IMR-90 (cell line): Measurements from ENCODE around the gene THRB. TPM values are rescaled to one million over a fixed set of nuclear protein-coding genes. Genes with fewer than 3 reads are reported as not detected.

Experiments
- ATAC-seq: fragments of 200-7000 bp; cut with Tn5 transposase; 2 replicates; pipeline ENCODE4 v1.9.1; 2020; ENCODE audit warnings: low read depth, mild to moderate bottlenecking, moderate library complexity
- BruUV-seq: library from RNA; stranded (reverse); fragments of 400-500 nt; replicated peaks from 2 replicates; lab custom pipeline; 2021; lab: Mats Ljungman, UMichigan
- CTCF ChIA-PET: fragments of 300-600 bp; formaldehyde crosslinking; extraction: SDS; loops from one replicate; lab custom pipeline; 2021; ENCODE audit warnings: antibody characterized with exemption; lab: Yijun Ruan, JAX
- POLR2A ChIA-PET: fragments of 300-600 bp; sonication (Branson Sonifier 250); formaldehyde crosslinking; loops from one replicate; lab custom pipeline; 2022; ENCODE audit warnings: antibody characterized with exemption; ENCODE audit not compliant: unreplicated experiment; lab: Charles Lee
- DNase-seq: peaks from one replicate; pipeline ENCODE4 v3.0.0; 2013
- H2AFZ ChIP-seq: replicated peaks from 2 replicates; pipeline ENCODE3; 2013; ENCODE audit warnings: low read length, mild to moderate bottlenecking; ENCODE audit not compliant: poor library complexity
- H2AK5ac ChIP-seq: 2 replicates; pipeline ENCODE4 v1.6.1; 2013; ENCODE audit warnings: low read depth, low read length, inconsistent platforms
- H2AK9ac ChIP-seq: replicated peaks from 2 replicates; pipeline ENCODE3; 2013; ENCODE audit warnings: mild to moderate bottlenecking, low read depth, low read length, moderate library complexity; ENCODE audit not compliant: poor library complexity
- H2BK120ac ChIP-seq: 2 replicates; pipeline ENCODE4 v1.6.1; 2013; ENCODE audit warnings: low read depth, low read length, inconsistent platforms
- H2BK15ac ChIP-seq: 3 replicates; pipeline ENCODE4 v1.6.1; 2013; ENCODE audit warnings: low read depth, low read length, inconsistent platforms
- H2BK20ac ChIP-seq: 2 replicates; pipeline ENCODE4 v1.6.1; 2013; ENCODE audit warnings: low read depth, mild to moderate bottlenecking, inconsistent platforms, low read length, moderate library complexity
- H2BK5ac ChIP-seq: 2 replicates; pipeline ENCODE4 v1.6.1; 2013; ENCODE audit warnings: mild to moderate bottlenecking, low read depth, low read length, inconsistent platforms; ENCODE audit not compliant: poor library complexity, severe bottlenecking
- H3K14ac ChIP-seq: replicated peaks from 2 replicates; pipeline ENCODE4 v1.6.1; 2013; ENCODE audit warnings: low read depth, low read length, inconsistent platforms
- H3K18ac ChIP-seq: 2 replicates; pipeline ENCODE4 v1.6.1; 2013; ENCODE audit warnings: low read depth, low read length, control low read depth
- H3K23ac ChIP-seq: 2 replicates; pipeline ENCODE4 v1.6.1; 2013; ENCODE audit warnings: low read depth, low read length, inconsistent platforms
- H3K27ac ChIP-seq: 2 replicates; pipeline ENCODE4 v1.5.1; 2013; ENCODE audit warnings: mild to moderate bottlenecking, control low read depth, low read length; ENCODE audit not compliant: insufficient read depth
- H3K27me3 ChIP-seq: 2 replicates; pipeline ENCODE4 v1.6.1; 2013; ENCODE audit warnings: low read length; ENCODE audit not compliant: control insufficient read depth, insufficient read depth
- H3K36me3 ChIP-seq: 2 replicates; pipeline ENCODE4 v1.6.1; 2013; ENCODE audit warnings: low read length, mixed read lengths; ENCODE audit not compliant: control insufficient read depth, insufficient read depth
- H3K4ac ChIP-seq: 2 replicates; pipeline ENCODE4 v1.6.1; 2013; ENCODE audit warnings: low read depth, low read length, inconsistent platforms
- H3K4me1 ChIP-seq: 2 replicates; pipeline ENCODE4 v1.6.1; 2013; ENCODE audit warnings: low read length, mixed read lengths; ENCODE audit not compliant: control insufficient read depth, insufficient read depth
- H3K4me2 ChIP-seq: 2 replicates; pipeline ENCODE4 v1.6.1; 2013; ENCODE audit warnings: low read depth, mild to moderate bottlenecking, control low read depth, low read length, moderate library complexity
- H3K4me3 ChIP-seq: 2 replicates; pipeline ENCODE4 v1.5.1; 2013; ENCODE audit warnings: low read depth, mild to moderate bottlenecking, control low read depth, low read length, moderate library complexity; ENCODE audit not compliant: insufficient read depth
- H3K56ac ChIP-seq: 2 replicates; pipeline ENCODE4 v1.6.1; 2013; ENCODE audit warnings: low read length, inconsistent platforms; ENCODE audit not compliant: insufficient read depth; ENCODE audit errors: extremely low read depth
- H3K79me1 ChIP-seq, 2 experiments: 2 replicates each; pipeline ENCODE4 v1.6.1; 2013; ENCODE audit warnings: low read length in 2 of 2, inconsistent platforms in 1 of 2, low read depth in 1 of 2
- H3K9ac ChIP-seq: 2 replicates; pipeline ENCODE4 v1.6.1; 2013; ENCODE audit warnings: low read depth, low read length, control low read depth
- H3K9me1 ChIP-seq: 2 replicates; pipeline ENCODE4 v1.6.1; 2013; ENCODE audit warnings: low read length, inconsistent platforms; ENCODE audit not compliant: insufficient read depth
- H3K9me3 ChIP-seq: 2 replicates; pipeline ENCODE4 v1.6.1; 2013; ENCODE audit warnings: low read length; ENCODE audit not compliant: control insufficient read depth, insufficient read depth
- H4K20me1 ChIP-seq: 2 replicates; pipeline ENCODE4 v1.6.1; 2013; ENCODE audit warnings: low read length, inconsistent platforms; ENCODE audit not compliant: insufficient read depth
- H4K5ac ChIP-seq: 2 replicates; pipeline ENCODE4 v1.6.1; 2013; ENCODE audit warnings: mild to moderate bottlenecking, low read depth, low read length, control low read depth
- H4K8ac ChIP-seq, 2 experiments: 2 replicates each; pipeline ENCODE4 v1.6.1; 2013; ENCODE audit warnings: low read depth in 2 of 2, low read length in 2 of 2, control low read depth in 1 of 2, inconsistent platforms in 1 of 2
- H4K91ac ChIP-seq: 2 replicates; pipeline ENCODE4 v1.6.1; 2013; ENCODE audit warnings: low read depth, low read length, inconsistent platforms; ENCODE audit not compliant: insufficient read depth
- FOS ChIP-seq: fragments of 150-350 bp; IDR thresholded peaks from 2 replicates; pipeline ENCODE4 v1.6.1; 2016; ENCODE audit warnings: low read depth, low read length
- MAFK ChIP-seq: IDR thresholded peaks from 2 replicates; pipeline ENCODE4 v1.6.1; 2012; ENCODE audit warnings: low read depth, low read length, improper control_type of control experiment
- WGBS, 2 experiments: methylation state at CpG; one replicate each; pipeline versions ENCODE4 v1.1.5 to v1.1.7; 2013; ENCODE audit warnings: missing lambda C conversion rate in 2 of 2; ENCODE audit not compliant: insufficient read length in 1 of 2; ENCODE audit errors: extremely low coverage in 2 of 2; 5-methylcytosine and 5-hydroxymethylcytosine counted together
- dilution Hi-C: fragments of 300-500 bp; cut with HindIII; formaldehyde crosslinking; loops from one replicate; pipeline ENCODE4 v1.14.3; 2018; ENCODE audit warnings: low sequenced_read_pairs; ENCODE audit not compliant: unreplicated experiment
- in situ Hi-C: fragments of 300-500 bp; cut with MboI; formaldehyde crosslinking; loops from 3 replicates; pipeline ENCODE4 v1.14.3; 2019; ENCODE audit warnings: low sequenced_read_pairs, inconsistent platforms, mixed read lengths
- intact Hi-C: fragments of 100-400 bp; cut with micrococcal nuclease; formaldehyde crosslinking; loops from 2 replicates; pipeline ENCODE4 v1.10.0; 2022
- polyA plus RNA-seq, 3 experiments: library from polyadenylated mRNA; depleted of rRNA; stranded (reverse); fragments of >200 nt; gene quantifications; 2 replicates each; pipeline ENCODE4 v1.2.3, GENCODE V29; 2012; ENCODE audit warnings: low replicate concordance in 1 of 3
- total RNA-seq: library from RNA; depleted of rRNA; stranded (reverse); fragments of >200 nt; gene quantifications from 2 replicates; pipeline ENCODE4 v1.2.3, GENCODE V29; 2012
- TF ChIP-seq, protein P1 (sequence below): fragments of 150-350 bp; IDR thresholded peaks from 2 replicates; pipeline ENCODE4 v1.6.1; 2016; ENCODE audit warnings: low read depth, mild to moderate bottlenecking, low read length, moderate library complexity, borderline replicate concordance

Gene THRB
- total and polyA plus RNA-seq, 2 of the 4 experiments (the other 2 are of a cell fraction): under 0.01 TPM; not detected in 1

GRCh38 chr3:24505691-24506550 lies 11.3 kb upstream of the THRB start:
- H2BK20ac ChIP-seq: no peak overlapping the region
- dilution Hi-C loops: no loop called here
- no peak overlapping the region for H2BK120ac ChIP-seq
- H3K9me3 ChIP-seq: no peaks in the 10 kb centered on the region
- H3K4ac ChIP-seq: no peak overlapping the region
- H4K8ac ChIP-seq: no peak overlapping the region
- no peaks in the 10 kb centered on the region for H3K79me1 ChIP-seq
- in situ Hi-C loops: no loop called here
- no peak overlapping the region for H3K23ac ChIP-seq
- POLR2A ChIA-PET: interaction anchor here (0.6 kb wide), 1 partner anchor 8 kb away, joined by 4 read pairs; no protein-coding TSS in a partner anchor
- TF ChIP-seq FOS (no peak), MAFK (no peak)
- TF ChIP-seq, protein P1, sequence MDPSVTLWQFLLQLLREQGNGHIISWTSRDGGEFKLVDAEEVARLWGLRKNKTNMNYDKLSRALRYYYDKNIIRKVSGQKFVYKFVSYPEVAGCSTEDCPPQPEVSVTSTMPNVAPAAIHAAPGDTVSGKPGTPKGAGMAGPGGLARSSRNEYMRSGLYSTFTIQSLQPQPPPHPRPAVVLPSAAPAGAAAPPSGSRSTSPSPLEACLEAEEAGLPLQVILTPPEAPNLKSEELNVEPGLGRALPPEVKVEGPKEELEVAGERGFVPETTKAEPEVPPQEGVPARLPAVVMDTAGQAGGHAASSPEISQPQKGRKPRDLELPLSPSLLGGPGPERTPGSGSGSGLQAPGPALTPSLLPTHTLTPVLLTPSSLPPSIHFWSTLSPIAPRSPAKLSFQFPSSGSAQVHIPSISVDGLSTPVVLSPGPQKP: no peak
- no peak overlapping the region for H3K9ac ChIP-seq
- no peak overlapping the region for H3K56ac ChIP-seq
- H2AK5ac ChIP-seq: no peak overlapping the region
- no peak overlapping the region for H2AK9ac ChIP-seq
- no peaks in the 10 kb centered on the region for H4K20me1 ChIP-seq
- H2BK5ac ChIP-seq: no peak overlapping the region
- H3K4me1 ChIP-seq: no peaks in the 10 kb centered on the region
- H3K4me2 ChIP-seq: no peak overlapping the region
- no TSS peak for BruUV-seq
- H2BK15ac ChIP-seq: no peak overlapping the region
- CTCF ChIA-PET: interaction anchor here (0.6 kb wide), 1 partner anchor 406 kb away, joined by 5 read pairs; no protein-coding TSS in a partner anchor
- H3K27me3 ChIP-seq: no peaks in the 10 kb centered on the region
- H3K9me1 ChIP-seq: no peaks in the 10 kb centered on the region
- H3K14ac ChIP-seq: no peak overlapping the region
- no CpG with 5 or more reads among the region's 7 CpGs for WGBS, 2 experiments
- no peak overlapping the region for H2AFZ ChIP-seq
- H4K91ac ChIP-seq: no peak overlapping the region
- H3K18ac ChIP-seq: no peak overlapping the region
- intact Hi-C loops: no loop called here
- ATAC-seq (no peak), DNase-seq (no peak)
- no peak overlapping the region for H3K4me3 ChIP-seq
- H3K36me3 ChIP-seq: no peaks in the 10 kb centered on the region
- H3K27ac ChIP-seq: no peak overlapping the region
- H4K5ac ChIP-seq: no peak overlapping the region
